DOHH2 (cell line): Measurements from ENCODE around the gene DLL1.

Experiments
- CTCF ChIP-seq: fragments of 200-600 bp; sonication (generic); IDR thresholded peaks from one replicate; pipeline ENCODE4 v1.5.1; 2014; ENCODE audit warnings: antibody characterized with exemption, mild to moderate bottlenecking, low read depth, low read length; ENCODE audit not compliant: poor library complexity, severe bottlenecking
- EZH2phosphoT487 ChIP-seq: fragments of 200-600 bp; sonication (generic); IDR thresholded peaks from 2 replicates; pipeline ENCODE4 v1.6.1; 2017; ENCODE audit warnings: borderline replicate concordance, mild to moderate bottlenecking, antibody characterized with exemption, low read length, moderate library complexity, mixed read lengths

- TF ChIP-seq CTCF (no peak), EZH2phosphoT487 (no peak)
Measured at GRCh38 chr6:170288091-170288631, 2.7 kb downstream of the DLL1 start.
